Lower leg skin (tissue), 3 donors: Measurements from ENCODE around the gene LRRC57.

Experiments
- CTCF ChIP-seq, 3 donors: fragments of 450-650 bp; IDR thresholded peaks; one replicate each; pipeline ENCODE4 v1.5.1; 2016; ENCODE audit warnings: antibody characterized with exemption in 3 of 3, mild to moderate bottlenecking in 3 of 3, moderate library complexity in 2 of 3
- POLR2A ChIP-seq, 2 donors: fragments of 450-650 bp; IDR thresholded peaks; one replicate each; pipeline ENCODE4 v1.6.1; 2016 to 2017; ENCODE audit warnings: antibody characterized with exemption in 2 of 2, mild to moderate bottlenecking in 1 of 2, moderate library complexity in 1 of 2

GRCh38 chr15:42558739-42559138 lies 10.1 kb upstream of the LRRC57 start:
- TF ChIP-seq CTCF (IDR thresholded peaks at IDR 0.05) (no peak), POLR2A (IDR thresholded peaks at IDR 0.05) (no peak)
